NCI-H345 (cell line): Measurements from ENCODE around the gene TBC1D12.
A peak's percentile ranks its signal among the peaks of the same experiment; 100 is the strongest.
"Not testable (repeated sequence)": the region's sequence is repeated elsewhere in the genome, so short reads cannot be mapped to it uniquely, and the experiment has no call there.

Experiments
- DNase-seq: peaks from one replicate; lab custom pipeline; 2025; lab: John Stamatoyannopoulos, UW

TBC1D12 gene

DNA sequence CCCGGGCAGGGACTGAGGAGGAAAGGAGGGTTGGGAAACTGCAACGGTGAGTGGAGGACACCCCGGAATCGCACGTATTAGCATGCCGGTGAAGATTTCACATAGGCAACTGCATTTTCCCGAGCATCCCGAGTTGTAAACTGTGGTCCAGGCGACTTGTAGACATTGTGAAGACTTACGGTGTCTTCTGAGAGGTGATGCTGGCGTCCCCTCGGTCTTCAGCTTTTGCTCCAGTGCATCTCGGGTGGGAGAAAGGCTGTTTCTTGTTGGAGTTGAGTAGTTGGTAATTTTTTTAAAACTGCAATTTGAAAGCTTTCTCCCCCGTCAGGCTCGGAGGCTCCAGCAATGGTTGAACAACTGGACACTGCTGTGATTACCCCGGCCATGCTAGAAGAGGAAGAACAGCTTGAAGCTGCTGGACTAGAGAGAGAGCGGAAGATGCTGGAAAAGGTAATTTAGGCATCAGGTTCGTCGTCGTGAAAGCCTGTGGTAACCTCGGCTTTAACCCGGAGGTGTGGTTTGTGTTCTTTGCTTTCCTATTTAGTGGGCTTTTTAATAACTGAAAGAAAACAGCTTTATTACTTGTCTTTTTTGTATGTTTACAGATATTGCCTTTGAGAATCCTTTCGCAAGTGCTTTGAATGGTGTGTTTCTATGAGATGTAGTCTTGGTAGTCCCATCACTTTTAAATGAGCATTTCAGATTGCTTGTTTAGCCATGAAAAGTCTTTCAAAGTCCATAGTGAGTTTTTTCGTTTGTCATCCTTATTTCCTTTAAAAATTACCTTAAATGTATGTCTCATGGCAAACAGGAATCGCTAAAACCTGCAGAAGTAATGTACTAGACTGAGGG is 143.9 kb downstream of the TBC1D12 start:
- DNase-seq = peak; percentile 16

DNA sequence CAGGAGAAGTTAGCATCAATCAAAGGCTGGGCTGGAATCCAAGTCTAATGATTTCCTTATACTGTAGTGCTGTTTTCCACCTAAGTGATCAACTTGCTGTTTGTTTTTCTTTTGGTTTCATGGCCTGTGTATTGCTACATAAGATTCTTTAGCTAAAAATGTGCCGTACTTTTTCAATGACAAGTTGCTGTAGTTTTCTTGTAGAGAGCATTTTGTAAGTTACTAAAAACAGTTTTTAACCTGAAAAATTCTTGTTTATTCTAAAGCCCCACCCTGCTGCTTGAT is 144.5 kb downstream of the TBC1D12 start:
- DNase-seq = peak; percentile 18

DNA sequence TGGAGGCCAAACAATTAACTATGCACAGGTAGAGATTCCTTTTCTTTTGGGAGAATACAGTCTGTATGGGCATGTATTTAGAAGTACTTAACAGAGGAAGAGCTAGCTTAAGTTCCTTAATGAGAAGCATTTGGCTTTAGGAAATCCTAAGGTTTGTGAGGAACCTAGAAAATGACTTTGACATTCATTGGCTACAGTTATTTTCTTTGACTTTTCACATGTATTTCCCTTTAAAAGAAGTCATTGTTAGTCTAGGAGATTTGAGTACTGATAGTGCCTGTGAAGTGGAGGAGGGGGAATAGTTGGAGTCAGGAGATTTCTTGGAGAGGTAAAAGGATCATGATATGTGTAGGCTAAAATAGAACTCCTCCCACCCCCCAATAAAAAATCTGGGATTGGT is 146.9 kb downstream of the TBC1D12 start:
- no peak for DNase-seq

DNA sequence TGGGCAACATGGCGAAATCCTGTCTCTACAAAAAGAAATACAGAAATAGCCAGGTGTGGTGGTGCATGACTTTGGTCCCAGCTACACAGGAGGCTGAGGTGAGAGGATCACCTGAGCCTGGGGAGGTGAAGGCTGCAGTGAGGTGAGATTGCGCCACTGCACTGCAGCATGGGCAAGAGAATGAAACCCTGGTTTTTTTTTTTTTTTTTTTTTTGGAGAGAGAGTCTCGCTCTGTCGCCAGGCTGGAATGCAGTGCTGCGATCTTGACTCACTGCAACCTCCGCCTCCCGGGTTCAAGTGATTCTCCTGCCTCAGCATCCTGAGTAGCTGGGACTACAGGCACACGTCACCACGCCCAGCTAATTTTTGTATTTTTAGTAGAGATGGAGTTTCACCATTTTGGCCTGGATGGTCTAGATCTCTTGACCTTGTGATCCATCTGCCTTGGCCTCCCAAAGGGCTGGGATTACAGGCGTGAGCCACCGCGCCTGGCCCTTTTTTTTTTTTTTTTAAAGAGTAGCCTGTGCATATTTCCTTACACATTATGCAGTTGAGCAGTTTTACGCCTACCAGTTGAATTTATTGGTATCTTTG is 165.5 kb downstream of the TBC1D12 start:
- not testable (repeated sequence) for DNase-seq

DNA sequence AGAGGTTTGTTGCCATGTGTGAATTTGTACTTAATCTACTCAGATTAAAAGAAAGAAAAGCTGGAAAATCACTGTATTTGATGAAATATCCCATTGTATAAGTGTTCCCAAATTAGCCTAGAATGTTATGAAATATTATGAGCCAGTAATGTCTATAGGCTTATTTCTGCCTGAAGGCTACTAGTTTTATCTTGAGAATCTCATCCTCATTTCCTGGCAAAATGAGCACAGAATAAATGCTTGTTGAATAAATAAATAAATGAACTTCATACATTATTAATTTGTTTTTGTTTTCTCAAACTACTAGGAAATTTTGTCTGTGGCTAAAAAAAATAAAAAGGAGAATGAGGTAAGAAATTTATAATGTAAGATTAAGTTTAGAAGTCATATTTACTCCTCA is 168.7 kb downstream of the TBC1D12 start:
- DNase-seq = no peak

DNA sequence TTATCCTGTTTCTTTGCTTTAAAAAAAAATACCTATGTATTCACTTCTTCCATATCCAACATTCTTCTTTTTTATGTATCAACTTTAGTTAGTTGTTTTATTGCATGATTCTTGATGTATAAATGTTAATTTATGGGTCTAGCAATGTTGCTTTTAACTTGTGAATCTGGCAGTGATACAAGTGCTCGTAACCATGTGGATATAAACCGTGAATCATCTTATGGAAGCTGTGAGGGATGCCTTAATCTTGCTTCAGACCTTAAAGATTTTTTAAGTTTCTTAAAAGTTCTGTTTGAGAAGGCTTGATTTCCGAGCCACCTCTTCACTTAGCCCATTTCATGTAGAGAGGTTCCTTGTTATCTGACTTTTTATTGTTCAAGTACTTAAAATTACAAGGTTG is 169.2 kb downstream of the TBC1D12 start:
- no peak for DNase-seq

DNA sequence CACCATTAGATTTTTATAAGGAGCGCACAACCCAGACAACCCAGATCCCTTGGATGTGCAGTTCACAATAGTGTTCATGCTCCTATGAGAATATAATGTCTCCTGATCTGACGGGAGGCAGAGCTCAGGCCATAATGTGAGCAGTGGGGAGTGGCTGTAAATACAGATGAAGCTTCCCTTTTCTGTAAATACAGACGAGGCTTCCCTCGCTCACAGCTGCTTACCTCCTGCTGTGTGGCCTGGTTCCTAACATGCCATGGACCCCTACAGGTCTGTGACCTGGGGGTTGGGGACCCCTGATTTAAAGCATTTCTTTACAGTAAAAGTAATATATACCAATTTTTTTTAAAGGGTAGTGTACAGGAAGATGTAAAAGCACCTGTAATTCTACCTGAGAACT is 176.4 kb downstream of the TBC1D12 start:
- no peak for DNase-seq

DNA sequence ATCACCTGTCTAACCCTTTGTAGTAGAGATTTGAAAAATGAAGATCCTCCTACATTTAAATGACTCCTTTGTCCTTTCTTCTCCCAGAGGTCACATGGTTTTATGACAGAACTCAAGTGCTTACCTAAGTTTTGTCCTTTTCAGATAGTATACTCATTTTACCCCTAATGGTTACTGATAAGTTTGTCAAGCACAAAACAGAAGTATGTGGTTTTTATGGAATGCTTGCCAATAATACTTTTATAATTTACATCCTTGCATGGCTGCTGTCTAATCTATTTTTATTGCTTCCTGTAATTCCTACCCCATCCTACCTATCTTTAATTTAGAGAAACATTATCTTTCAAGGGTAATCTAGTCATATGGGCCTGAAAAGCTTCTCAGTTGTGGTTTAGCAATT is 180.8 kb downstream of the TBC1D12 start:
- no peak for DNase-seq
